NCI-H524 (cell line): ENCODE results near the gene ATP8A2.

Experiments
- DNase-seq, 2 experiments: peaks; one replicate each; lab custom pipeline; 2025; lab: John Stamatoyannopoulos, UW

ATP8A2 gene

DNA sequence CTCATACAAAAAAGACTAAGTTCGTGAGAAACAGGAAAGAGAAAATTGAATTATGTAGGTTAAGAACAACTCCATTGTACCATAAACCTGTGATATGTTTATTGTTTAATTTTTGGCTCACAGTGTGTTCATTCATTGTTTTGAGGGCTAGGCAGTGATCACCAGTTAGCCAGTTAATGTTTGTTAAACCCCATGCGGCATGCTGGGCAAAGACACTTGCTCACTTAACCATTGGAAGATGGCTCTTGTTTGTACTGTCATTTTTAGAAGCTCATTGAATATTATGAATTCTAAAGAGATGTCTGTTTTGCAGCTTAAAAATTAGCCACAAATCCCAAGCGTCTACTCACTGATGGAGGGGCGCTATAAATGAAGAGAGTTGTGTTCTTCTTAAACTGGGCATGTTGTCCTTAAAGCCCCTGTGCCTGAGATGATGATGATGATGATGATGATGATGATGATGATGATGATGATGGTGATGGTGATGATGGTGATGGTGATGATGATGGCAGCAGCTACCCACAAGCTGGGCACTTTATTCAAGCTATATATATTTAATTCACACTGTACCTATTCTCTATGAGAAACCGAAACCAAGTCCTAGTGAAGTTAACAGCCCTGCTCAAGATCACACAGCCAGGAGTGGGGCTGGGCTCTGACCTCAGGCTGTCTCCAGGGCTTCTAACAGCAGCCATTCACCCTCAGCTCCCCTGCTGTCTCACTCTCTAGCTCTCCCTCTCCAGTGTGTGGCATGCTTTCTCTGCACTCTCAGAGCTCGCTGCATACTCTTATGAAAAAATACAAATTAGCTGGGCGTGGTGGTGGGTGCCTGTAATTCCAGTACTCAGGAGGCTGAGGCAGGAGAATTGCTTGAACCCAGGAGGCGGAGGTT is 510.9 kb downstream of the ATP8A2 start:
- DNase-seq, result peak in 1 of 2 experiments; percentile 15

- no peak for DNase-seq
These were observed 513.6 kb downstream of the ATP8A2 start for GRCh38 chr13:25885418-25885817.

DNA sequence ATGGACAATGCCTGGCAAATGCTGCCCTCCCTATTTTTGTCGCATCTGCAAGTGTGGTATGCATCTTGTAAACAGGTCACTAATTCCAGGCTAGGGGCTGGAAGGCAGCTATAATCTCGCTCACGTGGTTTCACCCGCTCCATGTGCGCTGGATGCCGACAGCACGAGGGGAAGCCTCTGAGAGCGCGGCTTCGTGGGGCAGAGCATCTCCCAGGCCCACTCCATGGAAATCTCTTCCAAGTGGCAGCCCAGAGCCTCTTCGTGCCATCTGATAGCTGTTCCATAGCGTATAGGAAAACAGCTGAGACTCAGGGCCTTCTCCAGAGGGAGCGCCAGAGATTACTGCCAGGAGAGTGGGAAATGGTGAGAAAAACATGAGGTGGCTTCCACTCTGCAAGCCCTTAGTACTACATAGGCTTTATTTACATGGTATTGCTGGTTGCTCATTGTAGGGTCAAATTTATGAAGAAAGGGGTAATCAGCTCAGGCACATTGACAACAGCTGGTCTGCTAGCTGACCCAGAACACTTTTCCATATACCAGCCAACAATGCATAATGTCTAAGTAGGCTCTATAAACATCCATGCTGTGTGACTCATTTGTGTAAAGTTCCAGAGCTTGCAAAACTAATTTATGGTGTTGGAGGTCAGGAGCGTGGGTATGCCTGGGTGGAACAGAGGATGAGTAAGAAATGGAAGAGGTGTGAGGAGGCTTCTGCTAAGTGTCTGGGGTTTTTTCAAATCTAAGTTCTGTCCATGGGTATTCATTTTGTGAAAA is 514.9 kb downstream of the ATP8A2 start:
- DNase-seq, result peak in 1 of 2 experiments; percentile 24

GRCh38 chr13:25887962-25888655 is 516.3 kb downstream of the ATP8A2 start:
- no peak for DNase-seq

DNA sequence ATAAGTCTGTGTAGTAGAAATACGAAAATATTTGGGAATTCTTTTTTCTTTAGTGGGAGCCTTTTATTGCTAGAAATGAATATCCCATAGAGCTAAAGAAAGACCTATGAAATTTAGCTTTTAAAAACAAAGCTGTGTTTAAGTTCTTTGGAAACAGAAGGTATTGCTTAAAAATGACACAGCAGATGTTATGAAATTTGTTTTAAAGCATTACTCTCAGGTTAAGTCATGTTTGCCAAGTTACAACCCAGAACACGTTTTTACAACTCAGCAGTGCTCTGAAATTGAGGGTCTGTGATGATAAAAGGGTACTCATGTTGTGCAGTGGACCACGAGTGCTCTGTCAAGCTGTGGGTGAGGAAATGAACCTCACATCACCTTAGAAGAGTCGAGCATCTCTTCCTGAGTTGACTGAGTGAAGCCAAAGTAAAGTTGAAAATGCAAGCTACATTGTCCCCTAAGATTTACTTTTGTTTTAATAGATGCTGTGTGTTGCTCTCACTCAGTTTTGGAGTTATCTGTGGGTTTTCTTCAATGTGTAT is 519.0 kb downstream of the ATP8A2 start:
- no peak for DNase-seq

GRCh38 chr13:25898991-25899390 is 527.2 kb downstream of the ATP8A2 start:
- DNase-seq, result no peak

DNA sequence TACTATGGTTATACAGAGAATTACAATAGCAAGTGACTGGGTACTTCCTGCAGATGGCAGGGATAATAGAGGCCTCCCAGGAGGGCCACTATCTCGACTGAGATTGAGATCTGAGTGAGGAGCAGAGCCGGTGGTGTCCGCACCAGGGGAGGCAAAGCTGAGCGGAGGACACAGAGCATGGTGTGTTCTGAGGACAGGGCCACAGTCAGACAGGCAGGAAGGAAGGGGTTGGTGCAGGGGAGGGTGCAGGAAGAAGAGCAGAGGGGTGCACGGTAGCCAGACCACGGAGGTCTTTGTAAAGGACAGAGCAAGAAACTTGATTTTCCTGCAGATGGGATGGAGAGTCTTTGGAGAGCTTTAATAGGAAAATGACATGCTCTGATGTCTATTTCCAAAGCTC is 527.7 kb downstream of the ATP8A2 start:
- DNase-seq, result no peak

DNA sequence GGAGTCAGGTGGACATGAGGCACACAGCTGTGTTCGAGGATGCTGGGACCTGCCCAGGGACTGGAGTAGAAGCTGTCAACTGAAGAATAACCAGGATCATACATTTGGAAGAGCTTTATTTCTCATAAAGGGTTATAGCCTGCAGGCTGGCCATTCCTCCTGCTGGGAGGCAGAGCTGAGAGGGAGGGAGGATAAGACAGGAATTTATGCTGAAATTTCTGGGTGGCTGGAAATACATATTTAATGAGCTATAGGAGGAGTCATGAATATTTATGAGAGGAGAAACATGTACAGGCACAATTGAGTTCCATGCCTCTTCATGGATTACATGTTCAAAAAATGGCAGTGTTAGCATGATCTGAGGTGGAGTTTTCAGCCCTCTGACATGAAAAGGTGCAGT is 528.2 kb downstream of the ATP8A2 start:
- DNase-seq, result no peak

DNA sequence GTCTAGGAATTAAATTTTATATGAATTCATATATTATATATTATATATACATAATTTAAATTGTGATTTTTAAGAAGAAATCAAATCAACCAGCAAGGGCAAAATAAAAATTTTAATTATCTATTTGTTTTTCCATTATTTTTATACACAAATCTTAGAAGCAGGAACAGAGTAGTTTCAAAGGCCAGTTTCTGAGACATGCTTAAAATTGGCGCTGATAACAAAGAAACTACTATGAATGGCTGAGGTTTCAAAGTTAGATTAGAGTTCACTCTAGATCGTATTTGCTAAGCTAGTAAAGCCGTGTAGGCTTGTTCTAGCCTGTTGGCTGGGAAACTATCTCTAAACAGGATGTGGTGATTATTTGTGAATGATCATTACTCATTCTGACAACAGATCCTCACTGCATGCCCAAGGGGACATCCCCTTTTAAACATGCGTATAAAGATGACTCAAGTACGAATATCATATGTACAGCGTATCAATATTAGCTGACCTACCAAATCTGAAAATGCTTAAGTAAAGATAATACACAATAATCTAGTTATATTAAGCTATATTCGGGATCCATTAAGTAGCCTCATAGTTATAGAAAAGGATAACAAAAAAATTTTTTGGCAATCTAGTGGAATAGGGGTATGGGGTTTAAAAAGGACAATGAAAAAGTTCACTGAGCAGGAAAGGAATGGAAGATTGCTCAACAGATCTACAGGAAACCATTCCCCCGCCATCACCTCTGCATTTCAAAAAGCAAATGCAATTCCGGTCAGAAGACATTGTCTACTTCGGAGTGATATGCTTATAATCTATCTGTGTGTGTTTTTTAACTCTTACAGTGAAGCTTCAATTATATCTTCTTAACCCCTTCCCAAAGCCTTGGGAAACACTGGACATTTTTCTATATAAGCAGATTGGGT is 529.9 kb downstream of the ATP8A2 start:
- DNase-seq, result no peak

- DNase-seq, result no peak
These were observed 530.7 kb downstream of the ATP8A2 start for GRCh38 chr13:25902455-25902854.

GRCh38 chr13:25902891-25903341 is 531.1 kb downstream of the ATP8A2 start:
- no peak for DNase-seq

DNA sequence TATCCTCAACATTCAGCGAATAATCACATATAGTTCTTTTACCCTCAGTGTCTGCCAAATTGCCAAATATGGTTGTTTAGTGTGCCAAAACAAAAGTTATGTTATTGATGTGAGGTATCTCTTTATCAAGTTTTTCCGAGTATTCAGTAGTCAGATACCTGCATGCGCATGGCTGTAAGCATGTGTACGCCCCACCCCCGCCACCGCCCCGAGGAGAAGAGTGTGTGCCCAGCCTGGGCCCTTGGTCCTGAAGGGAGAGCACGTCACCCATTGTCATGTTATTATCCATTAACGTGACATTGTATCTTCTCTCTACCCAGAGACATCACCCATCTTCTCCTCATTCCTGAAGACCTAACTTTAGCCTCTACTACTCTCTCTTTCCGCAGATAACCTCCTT is 533.1 kb downstream of the ATP8A2 start:
- no peak for DNase-seq

- no peak for DNase-seq
These were observed 533.8 kb downstream of the ATP8A2 start for GRCh38 chr13:25905611-25906010.

DNA sequence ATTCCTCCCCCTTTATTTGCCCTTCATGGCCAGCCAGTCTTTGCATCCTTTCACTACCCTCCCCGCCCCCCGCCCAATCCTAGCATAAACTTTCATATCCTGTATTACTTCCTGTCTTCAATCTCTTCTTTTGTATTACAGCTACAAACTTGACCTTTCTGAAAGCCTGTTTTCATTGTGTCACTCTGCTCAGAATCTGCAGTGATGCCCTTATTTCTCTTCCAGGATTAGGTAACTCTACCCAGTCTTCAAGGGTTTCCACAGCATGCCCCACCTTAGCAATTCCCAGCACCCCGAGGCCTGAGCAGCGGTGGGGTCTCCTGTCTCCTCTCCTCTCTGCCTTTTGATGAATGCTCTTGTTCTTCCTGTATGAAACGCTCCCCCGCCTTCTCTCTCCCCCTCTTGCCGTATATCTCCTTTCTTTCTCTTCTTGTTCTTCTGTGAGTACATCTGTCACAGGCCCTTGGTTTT is 534.5 kb downstream of the ATP8A2 start:
- DNase-seq, result no peak

DNA sequence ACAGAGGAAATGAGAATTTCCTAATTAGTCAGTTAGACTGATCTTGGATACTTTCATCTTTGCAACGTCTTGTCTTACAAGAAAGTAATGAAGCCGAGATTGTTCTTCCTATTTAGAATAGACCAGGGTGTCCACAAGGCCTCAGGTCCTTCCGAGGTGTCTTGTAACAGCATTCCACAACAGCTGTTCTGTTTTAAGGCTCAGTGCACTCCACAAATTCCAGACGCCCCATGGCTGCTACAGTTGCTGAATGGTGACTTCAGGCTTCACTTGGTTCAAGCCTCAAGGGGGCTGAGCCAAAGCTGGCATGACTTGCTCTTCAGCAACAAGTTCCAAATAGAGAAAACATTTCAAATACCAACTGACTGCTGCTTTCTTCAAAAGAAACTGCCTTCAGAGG is 536.6 kb downstream of the ATP8A2 start:
- no peak for DNase-seq

DNA sequence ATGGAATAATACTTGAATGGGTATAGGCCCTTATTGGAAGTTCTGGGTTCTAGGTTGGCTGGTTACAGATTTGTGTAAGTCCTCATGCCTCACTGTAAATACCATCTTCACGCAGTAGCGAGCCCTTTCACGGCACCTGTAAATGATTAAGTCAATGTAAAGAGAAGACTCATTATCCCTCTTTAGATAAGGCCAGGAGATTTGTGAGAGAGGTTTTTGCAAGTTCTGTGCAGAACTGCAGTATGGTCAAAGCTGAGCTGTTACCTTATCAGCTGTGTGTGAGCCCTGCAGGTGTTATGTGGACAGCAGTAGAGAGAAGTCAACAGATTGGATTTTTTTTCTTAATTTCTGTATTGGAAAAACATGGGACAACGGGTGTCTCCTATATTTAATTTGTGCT is 538.5 kb downstream of the ATP8A2 start:
- DNase-seq, result no peak

- DNase-seq, result peak; percentile 71 to 73
These were observed 539.2 kb downstream of the ATP8A2 start for GRCh38 chr13:25910991-25911419.

DNA sequence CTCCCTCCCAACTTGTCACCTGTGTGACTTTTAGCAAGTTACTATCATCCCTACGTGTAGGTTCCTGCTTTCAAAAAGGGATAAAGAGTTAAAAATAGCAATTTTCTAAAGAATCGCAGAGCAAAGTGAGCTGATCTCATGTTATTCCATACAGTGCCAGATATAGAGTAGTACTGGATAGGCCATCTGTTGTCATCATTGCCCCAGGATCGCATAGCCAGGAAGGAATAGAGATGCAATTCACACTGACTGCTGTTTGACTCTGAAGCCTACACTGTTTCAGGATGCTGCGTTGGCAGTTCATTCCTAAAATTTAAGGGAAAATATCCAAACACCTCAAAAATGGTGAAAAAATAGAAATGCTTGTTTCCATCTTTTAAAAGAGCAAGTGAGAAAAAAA is 541.2 kb downstream of the ATP8A2 start:
- DNase-seq, result peak in 1 of 2 experiments; percentile 29

GRCh38 chr13:25915840-25916518 is 544.2 kb downstream of the ATP8A2 start:
- no peak for DNase-seq

DNA sequence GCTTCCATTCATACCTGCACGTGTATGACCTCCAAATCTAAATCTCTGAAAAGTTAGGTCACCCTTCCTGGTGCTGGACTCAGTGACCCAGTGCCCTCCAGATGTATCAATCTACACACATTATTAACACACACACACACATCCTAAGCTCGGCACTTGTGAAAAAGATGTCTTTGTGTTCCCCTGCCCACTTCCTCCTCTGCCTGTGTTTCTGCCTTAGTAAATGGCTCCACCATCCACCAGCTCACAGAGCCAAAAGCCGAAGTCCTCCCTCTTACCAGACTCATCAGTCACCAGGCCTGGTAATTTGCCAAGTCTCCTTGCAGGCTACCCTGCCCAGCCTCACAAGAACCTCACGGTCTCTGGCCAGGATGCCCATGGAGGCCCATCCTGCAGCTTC is 548.5 kb downstream of the ATP8A2 start:
- no peak for DNase-seq
